SK-N-SH treated with all-trans-retinoic acid at 6 μM for 48 hours (cell line): ENCODE data around the gene RAB23.

ENCODE experiments used
- ATAC-seq: fragments of 200-7000 bp; cut with Tn5 transposase; 3 replicates; pipeline ENCODE4 v1.9.1; 2020; ENCODE audit warnings: mild to moderate bottlenecking, moderate library complexity
- ARNTL ChIP-seq: fragments of 450-650 bp; formaldehyde crosslinking; IDR thresholded peaks from 2 replicates; pipeline ENCODE4 v1.5.0; 2020; ENCODE audit warnings: low read depth, mild to moderate bottlenecking, moderate library complexity, borderline replicate concordance
- BACH2 ChIP-seq: fragments of 250-450 bp; sonication (Bioruptor Pico); IDR thresholded peaks from 2 replicates; pipeline ENCODE4 v1.9.0; 2021; ENCODE audit warnings: mild to moderate bottlenecking, borderline replicate concordance
- ESRRG ChIP-seq: fragments of 250-450 bp; sonication (Bioruptor Pico); IDR thresholded peaks from 2 replicates; pipeline ENCODE4 v1.6.1; 2021; ENCODE audit warnings: mild to moderate bottlenecking
- GLIS3 ChIP-seq: fragments of 250-450 bp; sonication (Bioruptor Pico); IDR thresholded peaks from 2 replicates; pipeline ENCODE4 v1.5.0; 2020; ENCODE audit warnings: mild to moderate bottlenecking, moderate library complexity
- ISL1 ChIP-seq: fragments of 250-450 bp; sonication (Bioruptor Pico); IDR thresholded peaks from 2 replicates; pipeline ENCODE4 v2.1.2; 2022; ENCODE audit warnings: mild to moderate bottlenecking, moderate library complexity
- OSR1 ChIP-seq: fragments of 250-450 bp; sonication (Bioruptor Pico); IDR thresholded peaks from 2 replicates; pipeline ENCODE4 v1.8.0; 2022; ENCODE audit warnings: moderate library complexity, mild to moderate bottlenecking, inconsistent platforms
- PPARA ChIP-seq: fragments of 250-450 bp; sonication (Bioruptor Pico); IDR thresholded peaks from 2 replicates; pipeline ENCODE4 v1.5.0; 2020; ENCODE audit warnings: mild to moderate bottlenecking, borderline replicate concordance
- RARB ChIP-seq: fragments of 250-450 bp; sonication (Bioruptor Pico); IDR thresholded peaks from 2 replicates; pipeline ENCODE4 v1.8.0; 2021; ENCODE audit warnings: mild to moderate bottlenecking, moderate library complexity
- SNAI2 ChIP-seq: fragments of 250-450 bp; sonication (Bioruptor Pico); IDR thresholded peaks from 2 replicates; pipeline ENCODE4 v1.5.0; 2020; ENCODE audit warnings: mild to moderate bottlenecking, moderate library complexity
- TCF4 ChIP-seq: fragments of 250-450 bp; sonication (Bioruptor Pico); IDR thresholded peaks from 2 replicates; pipeline ENCODE4 v1.8.0; 2021; ENCODE audit warnings: mild to moderate bottlenecking, moderate library complexity, borderline replicate concordance
- TOX ChIP-seq: fragments of 250-450 bp; sonication (Bioruptor Pico); IDR thresholded peaks from 2 replicates; pipeline ENCODE4 v1.8.0; 2021; ENCODE audit warnings: mild to moderate bottlenecking, moderate library complexity, borderline replicate concordance
- ZC3H10 ChIP-seq: fragments of 250-450 bp; sonication (Bioruptor Pico); IDR thresholded peaks from 2 replicates; pipeline ENCODE4 v1.5.1; 2021; ENCODE audit warnings: mild to moderate bottlenecking, moderate library complexity
- ZNF565 ChIP-seq: fragments of 450-650 bp; formaldehyde crosslinking; conservative IDR thresholded peaks from 2 replicates; pipeline ENCODE4 v1.5.0; 2020; ENCODE audit warnings: low read depth, mild to moderate bottlenecking, moderate library complexity
- ZNF70 ChIP-seq: fragments of 450-650 bp; formaldehyde crosslinking; IDR thresholded peaks from 2 replicates; pipeline ENCODE4 v1.5.0; 2020; ENCODE audit warnings: mild to moderate bottlenecking, moderate library complexity
- ZNF8 ChIP-seq: fragments of 450-650 bp; formaldehyde crosslinking; IDR thresholded peaks from 2 replicates; pipeline ENCODE4 v1.5.0; 2020; ENCODE audit warnings: mild to moderate bottlenecking, moderate library complexity
- TF ChIP-seq, protein P1 (sequence below): fragments of 250-450 bp; sonication (Bioruptor Pico); IDR thresholded peaks from 2 replicates; pipeline ENCODE4 v1.5.1; 2021; ENCODE audit warnings: mild to moderate bottlenecking, moderate library complexity
- TF ChIP-seq, protein P2 (sequence below): fragments of 250-450 bp; sonication (Bioruptor Pico); IDR thresholded peaks from 2 replicates; pipeline ENCODE4 v1.5.1; 2020; ENCODE audit warnings: low read depth, mild to moderate bottlenecking, moderate library complexity
- TF ChIP-seq, protein P3 (sequence below): fragments of 250-450 bp; sonication (Bioruptor Pico); IDR thresholded peaks from 2 replicates; pipeline ENCODE4 v1.5.0; 2020; ENCODE audit warnings: mild to moderate bottlenecking, moderate library complexity
- TF ChIP-seq, protein P4 (sequence below): fragments of 250-450 bp; sonication (Bioruptor Pico); IDR thresholded peaks from 2 replicates; pipeline ENCODE4 v1.8.0; 2021; ENCODE audit warnings: low read depth, mild to moderate bottlenecking, moderate library complexity, borderline replicate concordance
- TF ChIP-seq, protein P5 (sequence below): fragments of 250-450 bp; sonication (Bioruptor Pico); IDR thresholded peaks from 2 replicates; pipeline ENCODE4 v1.8.0; 2020; ENCODE audit warnings: mild to moderate bottlenecking, moderate library complexity, borderline replicate concordance

The RAB23 gene

DNA sequence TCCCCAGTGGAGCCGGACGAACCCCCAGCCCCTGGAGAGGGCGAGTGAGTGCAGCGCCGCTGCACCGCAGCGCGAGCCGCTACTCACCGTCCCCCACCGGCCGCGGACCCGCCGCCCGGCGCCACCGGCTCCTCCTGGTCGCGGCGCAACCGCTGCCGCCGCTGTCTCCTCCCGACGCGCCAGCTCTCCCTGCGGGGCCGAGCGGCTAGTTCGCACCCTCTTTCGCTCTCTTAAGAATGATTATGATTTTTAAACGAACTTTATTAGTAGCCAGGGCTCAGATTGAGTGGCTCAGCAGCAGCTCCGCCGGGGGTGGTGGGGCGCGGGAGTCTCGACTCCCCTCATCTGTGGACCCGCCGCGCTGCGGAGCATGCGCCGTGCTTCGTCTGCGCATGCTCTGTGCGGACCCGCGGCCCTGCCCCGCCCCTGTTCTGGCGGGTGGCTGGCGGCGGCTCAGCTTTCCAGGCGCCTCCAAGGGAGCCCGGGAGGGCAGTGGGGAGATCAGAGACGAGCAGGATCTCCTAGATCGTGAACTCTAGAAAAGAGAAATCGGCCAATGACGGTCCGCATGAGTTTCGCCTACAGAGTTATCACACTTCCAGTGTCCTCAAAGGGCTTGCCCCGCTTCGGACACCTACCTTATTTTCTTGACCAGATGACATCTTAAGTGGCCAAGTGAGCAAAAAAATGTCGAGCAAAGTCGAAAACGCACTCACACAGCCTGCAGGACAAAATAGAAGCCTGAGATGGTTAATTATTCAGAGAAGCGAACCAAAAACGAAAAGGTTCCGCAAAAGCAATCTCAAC, at the start of gene RAB23:
RAB23 (minus strand) TSS at position 372 of the 807 bp plus-strand sequence. CDS start 11,927 bp downstream, outside the sequence.
- peak; percentile 90 for ATAC-seq
- TF ChIP-seq RARB, result no peak
- TF ChIP-seq ISL1 (CRISPR knock-in tag), result no peak
- no peak for TF ChIP-seq GLIS3 (CRISPR knock-in tag)
- TF ChIP-seq, protein P1, sequence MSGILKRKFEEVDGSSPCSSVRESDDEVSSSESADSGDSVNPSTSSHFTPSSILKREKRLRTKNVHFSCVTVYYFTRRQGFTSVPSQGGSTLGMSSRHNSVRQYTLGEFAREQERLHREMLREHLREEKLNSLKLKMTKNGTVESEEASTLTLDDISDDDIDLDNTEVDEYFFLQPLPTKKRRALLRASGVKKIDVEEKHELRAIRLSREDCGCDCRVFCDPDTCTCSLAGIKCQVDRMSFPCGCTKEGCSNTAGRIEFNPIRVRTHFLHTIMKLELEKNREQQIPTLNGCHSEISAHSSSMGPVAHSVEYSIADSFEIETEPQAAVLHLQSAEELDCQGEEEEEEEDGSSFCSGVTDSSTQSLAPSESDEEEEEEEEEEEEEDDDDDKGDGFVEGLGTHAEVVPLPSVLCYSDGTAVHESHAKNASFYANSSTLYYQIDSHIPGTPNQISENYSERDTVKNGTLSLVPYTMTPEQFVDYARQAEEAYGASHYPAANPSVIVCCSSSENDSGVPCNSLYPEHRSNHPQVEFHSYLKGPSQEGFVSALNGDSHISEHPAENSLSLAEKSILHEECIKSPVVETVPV, result no peak
- no peak for TF ChIP-seq ZC3H10 (CRISPR knock-in tag)
- TF ChIP-seq ZNF70 (CRISPR knock-in tag), result no peak
- TF ChIP-seq BACH2 (CRISPR knock-in tag), result no peak
- TF ChIP-seq, protein P2, sequence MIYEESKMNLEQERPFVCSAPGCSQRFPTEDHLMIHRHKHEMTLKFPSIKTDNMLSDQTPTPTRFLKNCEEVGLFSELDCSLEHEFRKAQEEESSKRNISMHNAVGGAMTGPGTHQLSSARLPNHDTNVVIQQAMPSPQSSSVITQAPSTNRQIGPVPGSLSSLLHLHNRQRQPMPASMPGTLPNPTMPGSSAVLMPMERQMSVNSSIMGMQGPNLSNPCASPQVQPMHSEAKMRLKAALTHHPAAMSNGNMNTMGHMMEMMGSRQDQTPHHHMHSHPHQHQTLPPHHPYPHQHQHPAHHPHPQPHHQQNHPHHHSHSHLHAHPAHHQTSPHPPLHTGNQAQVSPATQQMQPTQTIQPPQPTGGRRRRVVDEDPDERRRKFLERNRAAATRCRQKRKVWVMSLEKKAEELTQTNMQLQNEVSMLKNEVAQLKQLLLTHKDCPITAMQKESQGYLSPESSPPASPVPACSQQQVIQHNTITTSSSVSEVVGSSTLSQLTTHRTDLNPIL (CRISPR knock-in tag), result no peak
- TF ChIP-seq SNAI2 (CRISPR knock-in tag), result no peak
- no peak for TF ChIP-seq TOX
- TF ChIP-seq, protein P3, sequence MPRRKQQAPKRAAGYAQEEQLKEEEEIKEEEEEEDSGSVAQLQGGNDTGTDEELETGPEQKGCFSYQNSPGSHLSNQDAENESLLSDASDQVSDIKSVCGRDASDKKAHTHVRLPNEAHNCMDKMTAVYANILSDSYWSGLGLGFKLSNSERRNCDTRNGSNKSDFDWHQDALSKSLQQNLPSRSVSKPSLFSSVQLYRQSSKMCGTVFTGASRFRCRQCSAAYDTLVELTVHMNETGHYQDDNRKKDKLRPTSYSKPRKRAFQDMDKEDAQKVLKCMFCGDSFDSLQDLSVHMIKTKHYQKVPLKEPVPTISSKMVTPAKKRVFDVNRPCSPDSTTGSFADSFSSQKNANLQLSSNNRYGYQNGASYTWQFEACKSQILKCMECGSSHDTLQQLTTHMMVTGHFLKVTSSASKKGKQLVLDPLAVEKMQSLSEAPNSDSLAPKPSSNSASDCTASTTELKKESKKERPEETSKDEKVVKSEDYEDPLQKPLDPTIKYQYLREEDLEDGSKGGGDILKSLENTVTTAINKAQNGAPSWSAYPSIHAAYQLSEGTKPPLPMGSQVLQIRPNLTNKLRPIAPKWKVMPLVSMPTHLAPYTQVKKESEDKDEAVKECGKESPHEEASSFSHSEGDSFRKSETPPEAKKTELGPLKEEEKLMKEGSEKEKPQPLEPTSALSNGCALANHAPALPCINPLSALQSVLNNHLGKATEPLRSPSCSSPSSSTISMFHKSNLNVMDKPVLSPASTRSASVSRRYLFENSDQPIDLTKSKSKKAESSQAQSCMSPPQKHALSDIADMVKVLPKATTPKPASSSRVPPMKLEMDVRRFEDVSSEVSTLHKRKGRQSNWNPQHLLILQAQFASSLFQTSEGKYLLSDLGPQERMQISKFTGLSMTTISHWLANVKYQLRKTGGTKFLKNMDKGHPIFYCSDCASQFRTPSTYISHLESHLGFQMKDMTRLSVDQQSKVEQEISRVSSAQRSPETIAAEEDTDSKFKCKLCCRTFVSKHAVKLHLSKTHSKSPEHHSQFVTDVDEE, result no peak
- no peak for TF ChIP-seq ZNF565
- TF ChIP-seq TCF4, result no peak
- no peak for TF ChIP-seq ARNTL (CRISPR knock-in tag)
- no peak for TF ChIP-seq ESRRG (CRISPR knock-in tag)

DNA sequence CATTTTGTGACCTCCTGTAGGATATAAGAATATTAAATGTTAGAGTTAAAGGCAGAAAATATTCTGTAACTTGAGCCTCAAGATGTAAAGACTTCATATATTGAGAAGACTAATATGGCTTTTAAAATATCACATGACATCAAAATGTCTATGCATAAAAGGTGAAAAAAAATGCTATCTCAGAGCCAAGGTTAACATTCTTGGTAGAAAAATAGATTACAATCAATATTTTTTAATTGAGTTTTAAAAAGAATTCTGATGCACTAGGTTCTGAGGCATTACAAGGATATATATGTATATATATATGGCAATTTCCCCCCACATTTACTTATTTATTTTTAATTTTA, 46.2 kb upstream of the RAB23 start:
- no peak for ATAC-seq

More for the DNA sequence above, 46.2 kb upstream of the RAB23 start:
- TF ChIP-seq ZC3H10 (CRISPR knock-in tag) (no peak), ZNF8 (no peak), PPARA (CRISPR knock-in tag) (no peak), ZNF70 (CRISPR knock-in tag) (no peak), RARB (no peak), TCF4 (no peak), OSR1 (CRISPR knock-in tag) (no peak), SNAI2 (CRISPR knock-in tag) (no peak), ISL1 (CRISPR knock-in tag) (no peak), TOX (no peak), ESRRG (CRISPR knock-in tag) (no peak)
- TF ChIP-seq, protein P1, result no peak
- TF ChIP-seq, protein P4, sequence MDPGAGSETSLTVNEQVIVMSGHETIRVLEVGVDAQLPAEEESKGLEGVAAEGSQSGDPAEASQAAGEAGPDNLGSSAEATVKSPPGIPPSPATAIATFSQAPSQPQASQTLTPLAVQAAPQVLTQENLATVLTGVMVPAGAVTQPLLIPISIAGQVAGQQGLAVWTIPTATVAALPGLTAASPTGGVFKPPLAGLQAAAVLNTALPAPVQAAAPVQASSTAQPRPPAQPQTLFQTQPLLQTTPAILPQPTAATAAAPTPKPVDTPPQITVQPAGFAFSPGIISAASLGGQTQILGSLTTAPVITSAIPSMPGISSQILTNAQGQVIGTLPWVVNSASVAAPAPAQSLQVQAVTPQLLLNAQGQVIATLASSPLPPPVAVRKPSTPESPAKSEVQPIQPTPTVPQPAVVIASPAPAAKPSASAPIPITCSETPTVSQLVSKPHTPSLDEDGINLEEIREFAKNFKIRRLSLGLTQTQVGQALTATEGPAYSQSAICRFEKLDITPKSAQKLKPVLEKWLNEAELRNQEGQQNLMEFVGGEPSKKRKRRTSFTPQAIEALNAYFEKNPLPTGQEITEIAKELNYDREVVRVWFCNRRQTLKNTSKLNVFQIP (CRISPR knock-in tag), result no peak
- TF ChIP-seq, protein P5, sequence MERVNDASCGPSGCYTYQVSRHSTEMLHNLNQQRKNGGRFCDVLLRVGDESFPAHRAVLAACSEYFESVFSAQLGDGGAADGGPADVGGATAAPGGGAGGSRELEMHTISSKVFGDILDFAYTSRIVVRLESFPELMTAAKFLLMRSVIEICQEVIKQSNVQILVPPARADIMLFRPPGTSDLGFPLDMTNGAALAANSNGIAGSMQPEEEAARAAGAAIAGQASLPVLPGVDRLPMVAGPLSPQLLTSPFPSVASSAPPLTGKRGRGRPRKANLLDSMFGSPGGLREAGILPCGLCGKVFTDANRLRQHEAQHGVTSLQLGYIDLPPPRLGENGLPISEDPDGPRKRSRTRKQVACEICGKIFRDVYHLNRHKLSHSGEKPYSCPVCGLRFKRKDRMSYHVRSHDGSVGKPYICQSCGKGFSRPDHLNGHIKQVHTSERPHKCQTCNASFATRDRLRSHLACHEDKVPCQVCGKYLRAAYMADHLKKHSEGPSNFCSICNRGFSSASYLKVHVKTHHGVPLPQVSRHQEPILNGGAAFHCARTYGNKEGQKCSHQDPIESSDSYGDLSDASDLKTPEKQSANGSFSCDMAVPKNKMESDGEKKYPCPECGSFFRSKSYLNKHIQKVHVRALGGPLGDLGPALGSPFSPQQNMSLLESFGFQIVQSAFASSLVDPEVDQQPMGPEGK (CRISPR knock-in tag), result no peak
- TF ChIP-seq, protein P3, result no peak
